OCI-LY1 (cell line): ENCODE results near the gene BIRC5.

Experiments
- H2AFZ ChIP-seq: fragments of 200-600 bp; sonication (generic), shearing (Covaris generic); 2 replicates; pipeline ENCODE4 v1.6.0; 2014; ENCODE audit warnings: antibody characterized with exemption, mild to moderate bottlenecking, low read length
- H3F3A ChIP-seq: fragments of 200-600 bp; sonication (generic), shearing (Covaris generic); 2 replicates; pipeline ENCODE4 v1.6.0; 2014; ENCODE audit warnings: mild to moderate bottlenecking, antibody characterized with exemption, low read length, moderate library complexity; ENCODE audit not compliant: insufficient read depth
- H3K27ac ChIP-seq: fragments of 200-600 bp; sonication (generic); 2 replicates; pipeline ENCODE4 v1.5.1; 2014; ENCODE audit warnings: low read length, mixed run types, mild to moderate bottlenecking, low read depth; ENCODE audit not compliant: poor library complexity, severe bottlenecking
- H3K27me3 ChIP-seq: fragments of 200-600 bp; sonication (generic); 2 replicates; pipeline ENCODE4 v1.6.0; 2014; ENCODE audit warnings: antibody characterized with exemption, mild to moderate bottlenecking, low read length, moderate library complexity; ENCODE audit not compliant: insufficient read depth
- H3K36me3 ChIP-seq: fragments of 200-600 bp; sonication (generic); 2 replicates; pipeline ENCODE4 v1.6.1; 2014; ENCODE audit warnings: mild to moderate bottlenecking, antibody characterized with exemption, low read length, moderate library complexity, mixed read lengths; ENCODE audit not compliant: insufficient read depth
- H3K4me1 ChIP-seq: fragments of 200-600 bp; sonication (generic); 2 replicates; pipeline ENCODE4 v1.5.1; 2014; ENCODE audit warnings: mild to moderate bottlenecking, low read length, moderate library complexity; ENCODE audit not compliant: insufficient read depth, severe bottlenecking
- H3K4me2 ChIP-seq: fragments of 200-600 bp; sonication (generic), shearing (Covaris generic); 2 replicates; pipeline ENCODE4 v1.6.1; 2014; ENCODE audit warnings: low read length
- H3K4me3 ChIP-seq: fragments of 200-600 bp; sonication (generic); 2 replicates; pipeline ENCODE4 v1.5.1; 2014; ENCODE audit warnings: low read length, low read depth, mild to moderate bottlenecking, mixed read lengths; ENCODE audit not compliant: poor library complexity, severe bottlenecking
- H3K79me2 ChIP-seq: fragments of 200-600 bp; shearing (Covaris generic); 2 replicates; pipeline ENCODE4 v1.6.1; 2016; ENCODE audit warnings: mixed run types, low read length, mixed read lengths; ENCODE audit not compliant: insufficient read depth
- H3K9ac ChIP-seq: fragments of 200-600 bp; sonication (generic), shearing (Covaris generic); 2 replicates; pipeline ENCODE4 v1.6.1; 2014; ENCODE audit warnings: mild to moderate bottlenecking, low read length, mixed read lengths
- H3K9me2 ChIP-seq: fragments of 200-600 bp; sonication (generic), shearing (Covaris generic); 2 replicates; pipeline ENCODE4 v1.6.1; 2014; ENCODE audit warnings: low read depth, mild to moderate bottlenecking, low read length, mixed read lengths
- H3K9me3 ChIP-seq: fragments of 200-600 bp; shearing (Covaris generic); 2 replicates; pipeline ENCODE4 v1.6.1; 2014; ENCODE audit warnings: low read length, mixed read lengths
- H4K20me1 ChIP-seq: fragments of 200-600 bp; sonication (generic), shearing (Covaris generic); 2 replicates; pipeline ENCODE4 v1.6.0; 2016; ENCODE audit warnings: mild to moderate bottlenecking, low read length; ENCODE audit not compliant: insufficient read depth
- EZH2 ChIP-seq: fragments of 200-600 bp; sonication (generic), shearing (Covaris generic); IDR thresholded peaks from 2 replicates; pipeline ENCODE4 v1.8.0; 2017; ENCODE audit warnings: borderline replicate concordance, mixed run types, mild to moderate bottlenecking, antibody characterized with exemption, low read length, moderate library complexity, mixed read lengths
- TF ChIP-seq, protein P1 (sequence below): fragments of 200-600 bp; sonication (generic), shearing (Covaris generic); IDR thresholded peaks from 2 replicates; pipeline ENCODE4 v1.5.1; 2017; ENCODE audit warnings: mild to moderate bottlenecking, antibody characterized with exemption, low read length, moderate library complexity, mixed read lengths

BIRC5 gene

GRCh38 chr17:78182504-78182903, 31.5 kb upstream of the BIRC5 start:
- Histone ChIP-seq H3K9me2 (no peaks in the 10 kb centered on the region), H3K4me2 (no peak overlapping the region), H2AFZ (no peak overlapping the region), H3K4me3 (no peak overlapping the region), H3K27me3 (no peaks in the 10 kb centered on the region), H3F3A (no peaks in the 10 kb centered on the region; the same call in 1 of the 2 replicates), H3K27ac (no peak overlapping the region), H3K9ac (no peak overlapping the region), H4K20me1 (no peaks in the 10 kb centered on the region), H3K9me3 (no peaks in the 10 kb centered on the region), H3K4me1 (peaks cover 52% of the 10 kb centered on the region), H3K79me2 (peaks cover 2% of the 10 kb centered on the region), H3K36me3 (peaks cover 71% of the 10 kb centered on the region)
- TF ChIP-seq, protein P1, sequence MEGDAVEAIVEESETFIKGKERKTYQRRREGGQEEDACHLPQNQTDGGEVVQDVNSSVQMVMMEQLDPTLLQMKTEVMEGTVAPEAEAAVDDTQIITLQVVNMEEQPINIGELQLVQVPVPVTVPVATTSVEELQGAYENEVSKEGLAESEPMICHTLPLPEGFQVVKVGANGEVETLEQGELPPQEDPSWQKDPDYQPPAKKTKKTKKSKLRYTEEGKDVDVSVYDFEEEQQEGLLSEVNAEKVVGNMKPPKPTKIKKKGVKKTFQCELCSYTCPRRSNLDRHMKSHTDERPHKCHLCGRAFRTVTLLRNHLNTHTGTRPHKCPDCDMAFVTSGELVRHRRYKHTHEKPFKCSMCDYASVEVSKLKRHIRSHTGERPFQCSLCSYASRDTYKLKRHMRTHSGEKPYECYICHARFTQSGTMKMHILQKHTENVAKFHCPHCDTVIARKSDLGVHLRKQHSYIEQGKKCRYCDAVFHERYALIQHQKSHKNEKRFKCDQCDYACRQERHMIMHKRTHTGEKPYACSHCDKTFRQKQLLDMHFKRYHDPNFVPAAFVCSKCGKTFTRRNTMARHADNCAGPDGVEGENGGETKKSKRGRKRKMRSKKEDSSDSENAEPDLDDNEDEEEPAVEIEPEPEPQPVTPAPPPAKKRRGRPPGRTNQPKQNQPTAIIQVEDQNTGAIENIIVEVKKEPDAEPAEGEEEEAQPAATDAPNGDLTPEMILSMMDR = no peak
- TF ChIP-seq EZH2 = no peak

DNA sequence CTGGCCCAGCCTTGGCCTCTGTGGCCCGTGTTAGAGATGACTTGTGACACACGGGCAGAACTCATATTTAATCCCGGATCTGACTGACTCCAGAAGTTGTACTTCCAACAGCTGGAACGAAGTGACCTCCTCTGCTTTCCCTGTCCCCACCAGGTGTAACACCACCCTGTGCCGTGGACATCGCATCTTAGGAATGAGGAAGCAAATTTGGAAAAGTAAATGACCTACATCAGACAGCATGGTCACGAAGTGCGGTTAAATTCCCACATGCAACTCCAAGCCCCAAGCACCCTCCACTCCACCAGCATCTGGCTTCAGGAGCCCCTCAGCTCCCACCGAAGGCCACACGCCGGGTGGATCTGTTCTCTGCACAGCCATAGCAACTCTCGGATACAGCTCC, 30.1 kb upstream of the BIRC5 start:
- H3K4me2 ChIP-seq = peak overlapping the region; percentile 79; the same call in 1 of the 2 replicates
- TF ChIP-seq EZH2 = no peak
- TF ChIP-seq, protein P1 = no peak
- H3K9ac ChIP-seq = no peak overlapping the region; the same call in 1 of the 2 replicates
- peaks cover 62% of the 10 kb centered on the region for H3K36me3 ChIP-seq
- H3F3A ChIP-seq = no peaks in the 10 kb centered on the region; the same call in 1 of the 2 replicates
- H4K20me1 ChIP-seq = no peaks in the 10 kb centered on the region
- H2AFZ ChIP-seq = no peak overlapping the region
- H3K27me3 ChIP-seq = no peaks in the 10 kb centered on the region
- peaks cover 54% of the 10 kb centered on the region for H3K4me1 ChIP-seq
- H3K4me3 ChIP-seq = peak overlapping the region; percentile 97
- H3K9me2 ChIP-seq = no peaks in the 10 kb centered on the region
- H3K27ac ChIP-seq = no peak overlapping the region
- H3K79me2 ChIP-seq = peaks cover 15% of the 10 kb centered on the region
- no peaks in the 10 kb centered on the region for H3K9me3 ChIP-seq

- Histone ChIP-seq H3K79me2 (peaks cover 15% of the 10 kb centered on the region), H3F3A (no peaks in the 10 kb centered on the region; the same call in 1 of the 2 replicates), H3K9ac (no peak overlapping the region; the same call in 1 of the 2 replicates), H3K9me3 (no peaks in the 10 kb centered on the region), H3K27ac (no peak overlapping the region), H3K4me1 (peaks cover 58% of the 10 kb centered on the region), H3K27me3 (no peaks in the 10 kb centered on the region), H3K9me2 (no peaks in the 10 kb centered on the region), H4K20me1 (no peaks in the 10 kb centered on the region), H3K36me3 (peaks cover 60% of the 10 kb centered on the region), H2AFZ (no peak overlapping the region), H3K4me2 (peak overlapping the region; percentile 79; the same call in 1 of the 2 replicates), H3K4me3 (peak overlapping the region; percentile 97)
- no peak for TF ChIP-seq EZH2
- TF ChIP-seq, protein P1 = no peak
These were observed 29.7 kb upstream of the BIRC5 start for GRCh38 chr17:78184351-78184750.
